Measurements from ENCODE around the gene NUDT13. TPM values are rescaled to one million over a fixed set of nuclear protein-coding genes. Genes with fewer than 3 reads are reported as not detected.

Gene NUDT13
- total RNA-seq, 1 donor from 2014 or later: 3.6 TPM

GRCh38 chr10:73076360-73077183 is 33.7 kb upstream of the NUDT13 start:
- H3K4me3 ChIP-seq (ENCODE audit: low read depth, low read length): peak overlapping the region; percentile 1
- TF ChIP-seq CTCF (conservative IDR thresholded peaks at IDR 0.05; ENCODE audit: low read depth, low read length): no peak
- no peak for DNase-seq (ENCODE audit: low read depth)

GRCh38 chr10:73079779-73080541 is 30.3 kb upstream of the NUDT13 start:
- no peak for DNase-seq (ENCODE audit: low read depth)
- no peak for TF ChIP-seq CTCF (conservative IDR thresholded peaks at IDR 0.05; ENCODE audit: low read depth, low read length)

GRCh38 chr10:73083221-73083620 is 27.0 kb upstream of the NUDT13 start:
- no peak overlapping the region for H3K4me3 ChIP-seq (ENCODE audit: low read depth, low read length)
- no peak for TF ChIP-seq CTCF (conservative IDR thresholded peaks at IDR 0.05; ENCODE audit: low read depth, low read length)
- DNase-seq (ENCODE audit: low read depth): no peak

More at GRCh38 chr10:73079779-73080541, 30.3 kb upstream of the NUDT13 start:
- H3K4me3 ChIP-seq (ENCODE audit: low read depth, low read length): no peak overlapping the region

GRCh38 chr10:73084209-73084608 is 26.0 kb upstream of the NUDT13 start:
- no peak overlapping the region for H3K4me3 ChIP-seq (ENCODE audit: low read depth, low read length)
- no peak for DNase-seq (ENCODE audit: low read depth)
- TF ChIP-seq CTCF (conservative IDR thresholded peaks at IDR 0.05; ENCODE audit: low read depth, low read length): no peak

DNA sequence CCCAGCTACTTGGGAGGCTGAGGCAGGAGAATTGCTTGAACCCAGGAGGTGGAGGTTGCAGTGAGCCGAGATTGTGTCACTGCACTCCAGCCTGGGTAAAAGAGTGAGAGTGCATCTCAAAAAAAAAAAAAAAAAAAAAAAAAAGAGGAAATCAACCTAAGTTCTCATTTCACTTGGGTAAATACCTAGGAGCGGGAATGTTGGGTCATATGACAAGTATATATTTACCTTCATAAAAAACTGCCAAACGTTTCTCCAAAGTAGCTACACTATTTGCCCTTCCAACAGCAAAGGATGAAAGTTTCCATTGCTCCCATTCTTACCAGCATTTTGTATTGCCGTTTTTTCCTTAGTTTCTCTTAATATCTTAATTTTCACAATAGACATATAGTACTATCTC is 23.4 kb upstream of the NUDT13 start:
- H3K4me3 ChIP-seq (ENCODE audit: low read depth, low read length): no peak overlapping the region
- DNase-seq (ENCODE audit: low read depth): no peak
- TF ChIP-seq CTCF (conservative IDR thresholded peaks at IDR 0.05; ENCODE audit: low read depth, low read length): no peak

DNA sequence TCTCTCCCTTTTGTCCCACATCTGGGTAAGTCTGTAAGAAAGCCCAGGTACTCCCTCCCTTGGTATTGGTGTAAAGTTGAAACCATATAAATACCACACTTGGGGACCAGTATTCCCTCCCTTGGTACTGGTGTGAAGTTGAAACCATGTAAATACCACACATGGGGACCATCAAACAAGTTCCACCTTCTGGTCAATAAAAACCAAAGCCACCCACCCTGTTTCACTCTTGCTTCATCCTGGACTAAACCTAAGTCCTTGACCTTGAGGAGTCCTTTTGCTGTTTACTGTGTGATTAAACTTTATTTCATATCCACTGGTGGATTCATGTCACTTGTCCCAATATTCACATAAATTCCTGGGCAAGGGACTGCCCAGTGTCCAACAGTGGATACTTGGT is 22.0 kb upstream of the NUDT13 start:
- no peak for TF ChIP-seq CTCF (conservative IDR thresholded peaks at IDR 0.05; ENCODE audit: low read depth, low read length)
- DNase-seq (ENCODE audit: low read depth): no peak
- no peak overlapping the region for H3K4me3 ChIP-seq (ENCODE audit: low read depth, low read length)

Data from epithelial cell of proximal tubule (primary cell).